GM18499 (cell line): Measurements from ENCODE around the gene SHH.
"Not testable (repeated sequence)": the region's sequence is repeated elsewhere in the genome, so short reads cannot be mapped to it uniquely, and the experiment has no call there.

ENCODE experiments used
- ATAC-seq: cut with Tn5 transposase; IDR thresholded peaks from one replicate; pipeline ENCODE4 v1.9.1; 2021; ENCODE audit warnings: moderate number of reproducible peaks; ENCODE audit not compliant: insufficient read depth, unreplicated experiment

The SHH gene

DNA sequence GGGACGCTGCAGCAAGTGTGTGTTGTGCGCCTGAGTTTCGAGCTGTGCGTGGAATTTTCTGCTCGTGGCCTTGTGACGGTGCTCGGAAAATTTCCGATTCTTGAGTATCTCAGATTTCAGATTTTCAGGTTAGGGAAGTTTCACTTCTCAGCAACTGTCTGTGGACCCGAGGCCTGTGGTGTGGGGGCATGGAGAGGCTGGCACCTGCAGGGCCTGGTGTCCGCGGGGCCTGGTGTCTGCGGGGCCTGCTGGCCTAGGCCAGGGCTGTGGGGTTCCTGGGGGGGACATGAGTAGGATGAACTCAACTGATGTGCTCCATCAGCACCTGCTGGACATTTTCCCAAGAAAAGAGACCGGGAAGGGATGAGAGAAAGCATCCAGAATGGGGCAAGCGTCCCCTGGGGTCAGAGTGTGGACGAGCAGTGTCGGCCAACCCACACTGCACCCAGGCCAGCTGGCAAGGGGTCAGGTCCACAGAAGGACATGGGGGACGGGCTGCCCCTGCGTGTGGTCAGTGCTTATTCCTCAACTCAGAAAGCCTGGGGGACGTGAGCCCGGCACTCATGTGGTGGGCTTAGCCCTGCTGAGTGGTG lies 31.3 kb upstream of the SHH start:
- ATAC-seq: no peak

DNA sequence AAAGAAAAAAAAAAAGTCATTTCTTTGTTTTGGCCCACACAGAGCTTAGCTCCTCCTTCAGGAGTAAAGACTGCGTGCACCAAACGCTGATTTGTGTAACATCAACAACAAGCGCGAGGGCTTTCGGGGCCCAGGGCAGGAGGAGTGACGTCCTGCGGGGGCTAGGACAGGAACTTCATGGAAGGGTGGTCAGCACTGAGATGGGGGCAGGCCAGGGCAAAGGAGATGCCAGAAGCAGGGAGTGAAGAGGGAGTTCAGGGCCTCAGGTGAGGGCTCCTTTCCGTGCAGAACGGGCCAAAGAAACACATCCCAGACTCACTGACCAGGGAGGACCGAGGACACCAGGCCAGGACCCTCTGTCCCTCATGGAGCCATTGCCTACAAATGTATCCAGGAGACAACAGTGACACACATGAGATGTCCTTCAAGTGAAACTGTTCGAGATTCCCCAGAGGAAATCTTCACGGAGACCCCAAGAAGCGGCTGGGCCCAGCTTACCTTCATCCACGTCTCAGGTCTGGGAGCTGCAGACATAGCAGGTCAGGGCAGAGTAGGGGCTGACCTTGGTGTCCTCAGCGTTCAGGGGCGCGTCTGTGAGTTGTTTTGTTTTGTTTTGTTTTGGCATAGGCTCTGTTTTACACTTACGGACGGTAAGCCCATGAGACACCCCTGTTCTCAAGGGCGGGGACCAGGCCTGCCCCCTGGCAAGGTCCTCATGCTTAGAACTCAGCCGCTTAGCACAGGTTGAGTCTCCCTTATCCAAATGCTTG lies 30.4 kb upstream of the SHH start:
- ATAC-seq: no peak

DNA sequence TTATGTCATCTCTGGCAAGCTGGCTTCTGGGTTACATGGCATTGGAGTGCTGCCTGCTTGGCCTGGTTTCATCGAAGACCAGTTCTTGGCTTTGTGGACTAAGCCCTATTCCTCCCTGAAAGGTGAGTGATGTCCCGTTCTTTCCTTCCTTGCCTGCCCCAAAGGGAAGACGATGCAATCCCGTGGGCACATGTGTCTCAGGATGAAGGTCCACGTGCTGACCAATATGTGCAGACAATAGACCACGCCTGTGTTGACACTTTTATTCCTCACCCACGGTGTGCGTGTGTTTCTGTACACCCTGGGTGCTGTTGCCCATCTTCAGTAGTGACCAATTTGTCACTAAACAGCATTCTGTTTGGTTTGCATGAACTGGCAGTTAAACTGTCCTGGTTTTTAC lies 28.6 kb upstream of the SHH start:
- ATAC-seq: no peak

DNA sequence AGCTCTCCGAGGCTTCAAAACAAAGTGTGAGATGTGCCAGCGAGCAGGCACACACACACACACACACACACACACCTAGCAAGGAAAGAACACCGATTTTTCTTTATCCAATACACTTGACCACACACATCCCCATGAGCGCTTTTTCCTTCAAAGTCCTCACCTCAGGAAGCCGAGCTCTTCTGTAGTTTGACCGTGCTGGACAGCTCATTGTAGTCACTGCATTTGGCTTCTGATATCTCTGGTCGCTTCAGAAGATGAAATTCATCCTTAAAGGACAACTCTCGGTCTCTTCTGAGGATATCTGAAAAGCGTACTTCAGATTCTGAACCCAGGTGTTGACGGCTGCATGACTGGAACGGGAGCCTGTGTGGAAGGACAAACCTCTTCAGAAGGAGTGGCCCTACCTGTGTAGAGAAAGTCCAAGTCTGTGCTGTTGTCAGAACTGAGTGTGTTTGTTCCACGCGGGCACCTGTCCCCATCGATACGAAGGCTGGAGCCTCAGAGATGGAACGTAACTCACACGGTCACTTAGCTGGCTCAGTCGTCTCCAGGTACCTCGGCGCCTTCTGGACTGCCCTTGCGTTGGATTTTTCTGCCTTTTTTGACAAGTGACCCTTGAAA lies 28.1 kb upstream of the SHH start:
- ATAC-seq: no peak

DNA sequence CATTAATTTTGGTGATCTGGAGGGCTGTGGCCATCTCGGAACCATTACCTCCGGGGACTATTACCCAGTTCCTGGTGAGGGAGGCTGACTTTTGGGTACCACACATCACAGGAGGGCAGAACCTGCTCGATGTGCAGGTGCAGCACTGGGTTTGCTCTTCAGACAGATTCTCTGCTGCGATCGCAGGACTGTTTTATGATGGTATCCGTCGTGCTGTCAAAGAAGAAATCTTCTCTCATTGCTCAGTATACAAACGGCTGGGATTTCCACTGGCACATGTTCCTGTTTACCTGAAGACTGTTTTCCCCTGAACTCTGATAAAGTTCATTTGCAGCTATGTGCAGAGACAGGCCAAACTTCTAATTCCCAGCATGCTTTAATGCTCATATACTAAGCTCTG lies 27.2 kb upstream of the SHH start:
- ATAC-seq: no peak

DNA sequence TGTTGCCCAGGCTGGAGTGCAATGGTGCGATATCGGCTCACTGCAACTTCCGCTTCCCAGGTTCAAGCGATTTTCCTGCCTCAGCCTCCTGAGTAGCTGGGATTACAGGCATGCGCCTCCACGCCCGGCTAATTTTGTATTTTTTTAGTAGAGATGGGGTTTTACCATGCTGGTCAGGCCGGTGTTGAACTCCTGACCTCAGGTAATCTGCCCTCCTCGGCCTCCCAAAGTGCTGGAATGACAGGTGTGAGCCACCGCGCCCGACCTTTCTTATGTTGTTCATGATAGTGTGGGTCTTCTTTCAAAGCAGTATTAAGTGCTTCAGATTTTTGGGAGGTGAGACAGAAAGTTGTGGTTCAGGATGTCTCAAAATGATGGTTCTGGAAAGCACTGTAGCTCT lies 26.0 kb upstream of the SHH start:
- not testable (repeated sequence) for ATAC-seq

DNA sequence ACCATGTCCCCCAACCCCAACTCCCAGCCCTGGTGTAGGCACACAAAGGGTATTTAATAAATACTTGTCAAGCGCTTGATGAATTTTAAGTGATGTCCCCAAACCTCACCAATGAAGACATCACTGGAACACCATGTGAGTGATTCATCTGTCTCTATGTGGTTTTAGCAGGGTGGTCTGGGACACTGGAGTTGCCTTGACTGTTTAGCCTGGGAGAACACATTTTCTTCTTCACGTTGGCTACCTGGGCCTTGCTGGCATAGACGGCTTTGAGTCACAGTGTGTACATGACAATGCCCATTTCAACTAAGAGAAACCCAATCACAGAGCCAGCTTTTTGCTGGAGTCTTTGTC lies 24.8 kb upstream of the SHH start:
- no peak for ATAC-seq

DNA sequence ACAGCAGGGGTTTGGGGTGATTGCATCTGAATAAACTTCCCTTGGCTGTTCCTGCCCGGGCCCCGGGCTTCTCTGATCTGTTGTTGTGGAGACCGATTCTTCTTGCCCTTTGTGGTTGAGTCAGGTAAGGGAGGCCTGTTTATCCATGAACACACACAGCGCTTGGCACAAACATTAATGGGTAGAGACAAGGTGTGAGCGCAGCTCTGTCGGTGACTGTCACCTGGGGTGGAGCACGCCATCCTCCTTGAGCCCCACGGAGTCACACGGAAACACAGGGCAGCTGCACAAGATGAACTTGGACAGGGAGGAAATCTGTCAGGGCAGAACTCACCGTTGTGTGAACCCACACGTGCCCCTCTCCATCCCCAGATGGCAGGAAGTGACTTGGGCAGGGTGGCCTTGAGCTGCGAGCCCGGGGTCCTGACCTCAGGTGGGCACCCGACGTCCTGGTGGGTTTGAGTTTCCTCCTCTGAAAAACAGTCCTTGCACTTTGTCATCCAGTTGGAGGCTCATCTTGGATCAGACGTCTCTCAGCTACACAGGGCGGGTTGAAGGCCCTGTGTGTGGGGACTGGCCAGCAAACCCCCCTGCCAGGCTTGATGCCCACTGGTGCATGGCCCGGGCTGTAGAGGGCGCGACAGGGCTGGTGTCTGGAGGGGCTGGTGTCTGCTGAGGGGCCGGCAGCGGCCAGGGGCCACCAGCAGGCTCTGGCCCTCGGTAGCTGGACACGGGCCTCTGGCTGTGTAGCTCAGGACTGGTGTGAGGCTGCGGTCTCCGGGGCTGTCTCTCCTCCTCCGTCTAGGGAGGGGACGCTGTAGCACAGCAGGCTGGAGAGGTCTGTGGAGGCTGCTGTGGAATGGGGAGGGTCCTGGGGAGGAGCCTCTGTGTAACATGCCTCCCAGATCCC lies 24.2 kb upstream of the SHH start:
- ATAC-seq: no peak

DNA sequence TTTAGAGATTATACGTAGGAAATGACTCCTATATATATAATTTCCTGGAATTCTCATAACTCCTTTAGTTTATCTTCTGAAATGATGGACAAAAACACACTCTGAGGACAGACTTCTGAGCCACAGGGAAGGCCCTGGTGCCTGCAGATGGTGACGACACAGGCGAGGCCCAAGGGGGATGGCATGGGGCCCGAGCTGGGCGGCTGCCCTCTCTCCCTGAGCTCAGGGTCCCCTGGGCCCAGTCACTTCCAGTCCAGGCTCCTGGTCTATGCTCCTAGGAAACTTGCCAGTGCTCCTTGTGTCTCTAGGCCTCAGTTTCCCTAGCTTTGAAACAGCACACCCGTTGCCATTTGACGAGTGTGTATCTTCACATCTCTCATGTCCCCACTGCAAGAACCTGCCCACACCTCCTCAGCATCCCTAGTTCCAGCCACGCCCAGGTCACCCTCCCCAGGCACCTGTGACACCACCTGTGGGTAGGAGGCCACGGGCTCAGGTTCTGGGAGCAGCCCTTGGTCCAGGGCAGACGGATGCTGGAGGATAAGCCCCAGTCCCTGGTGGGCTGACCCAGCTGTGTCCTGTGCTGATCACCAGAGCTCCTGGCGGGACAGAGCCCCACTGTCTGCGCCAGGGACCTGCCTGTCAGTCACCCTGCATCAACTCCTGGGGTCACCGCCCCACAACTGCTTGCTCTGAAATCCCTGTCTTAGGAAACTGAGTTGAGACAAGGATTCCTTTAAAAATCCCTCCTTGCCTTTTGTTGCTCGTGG lies 23.4 kb upstream of the SHH start:
- no peak for ATAC-seq

DNA sequence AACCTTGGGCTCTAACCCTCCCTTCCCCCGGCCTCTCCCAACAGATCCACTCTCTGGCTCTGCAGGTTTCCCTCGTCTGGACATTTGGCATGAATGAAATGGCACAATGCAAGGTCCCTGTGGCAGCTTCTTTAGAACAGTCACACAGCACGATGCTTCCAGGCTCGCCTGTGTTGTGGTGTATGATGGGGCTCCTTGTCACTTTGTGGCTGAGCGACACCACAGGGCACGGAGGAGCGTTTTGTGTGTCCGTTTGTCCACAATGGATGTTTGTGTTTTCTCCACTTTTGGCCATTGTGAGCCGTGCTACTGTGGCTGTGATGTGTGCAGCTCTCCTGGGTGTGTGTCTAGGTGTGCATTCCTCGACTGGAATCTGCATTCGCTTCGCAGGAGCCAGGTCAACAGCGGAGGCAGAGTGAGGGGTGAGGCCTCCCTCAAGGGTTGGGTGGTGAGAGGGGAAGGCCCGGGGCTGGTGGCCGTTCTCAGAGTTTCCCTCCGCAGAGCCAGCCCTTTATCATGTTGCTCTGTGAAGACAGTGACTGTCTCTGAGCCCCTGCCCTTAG lies 22.3 kb upstream of the SHH start:
- no peak for ATAC-seq

DNA sequence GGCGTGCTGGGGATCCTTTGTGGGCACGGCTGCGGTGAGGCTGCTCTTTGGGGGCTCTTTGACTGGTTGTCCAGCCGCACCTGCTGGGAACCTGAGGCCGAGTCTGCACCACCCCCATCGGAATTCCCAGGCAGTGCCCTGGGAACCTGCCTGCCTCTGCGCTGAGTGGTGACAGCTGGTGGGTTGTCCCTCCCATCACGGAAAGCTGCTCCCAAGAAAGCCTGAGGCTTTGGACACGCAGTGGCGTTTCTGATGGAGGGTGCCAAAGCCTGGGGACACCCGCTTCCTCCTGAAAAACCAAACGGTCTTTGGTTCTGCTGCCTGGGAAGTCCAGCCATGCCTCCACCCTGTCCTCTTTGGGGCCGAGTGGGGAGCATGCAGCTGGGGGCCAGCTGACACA lies 21.4 kb upstream of the SHH start:
- ATAC-seq: no peak

DNA sequence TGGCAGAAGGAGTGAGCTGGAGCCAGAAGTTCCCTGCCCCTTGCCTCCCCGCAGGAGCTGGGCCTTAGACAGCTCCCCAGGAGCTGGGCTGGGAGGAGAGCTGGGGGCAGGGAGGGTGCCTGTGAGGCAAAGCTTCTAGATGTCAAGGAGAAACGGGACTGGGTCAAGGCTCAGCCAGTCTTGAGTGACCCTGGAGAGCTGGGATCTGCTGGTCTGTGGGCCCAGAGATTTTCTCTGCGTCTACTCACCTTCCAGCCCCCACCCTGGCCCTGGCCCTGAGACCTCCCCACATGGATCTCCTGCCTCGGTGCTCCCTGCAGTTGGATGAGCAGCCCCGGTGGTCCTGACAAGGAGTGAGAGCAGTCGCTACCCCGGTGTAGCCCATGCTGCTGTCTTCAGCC lies 20.3 kb upstream of the SHH start:
- no peak for ATAC-seq

DNA sequence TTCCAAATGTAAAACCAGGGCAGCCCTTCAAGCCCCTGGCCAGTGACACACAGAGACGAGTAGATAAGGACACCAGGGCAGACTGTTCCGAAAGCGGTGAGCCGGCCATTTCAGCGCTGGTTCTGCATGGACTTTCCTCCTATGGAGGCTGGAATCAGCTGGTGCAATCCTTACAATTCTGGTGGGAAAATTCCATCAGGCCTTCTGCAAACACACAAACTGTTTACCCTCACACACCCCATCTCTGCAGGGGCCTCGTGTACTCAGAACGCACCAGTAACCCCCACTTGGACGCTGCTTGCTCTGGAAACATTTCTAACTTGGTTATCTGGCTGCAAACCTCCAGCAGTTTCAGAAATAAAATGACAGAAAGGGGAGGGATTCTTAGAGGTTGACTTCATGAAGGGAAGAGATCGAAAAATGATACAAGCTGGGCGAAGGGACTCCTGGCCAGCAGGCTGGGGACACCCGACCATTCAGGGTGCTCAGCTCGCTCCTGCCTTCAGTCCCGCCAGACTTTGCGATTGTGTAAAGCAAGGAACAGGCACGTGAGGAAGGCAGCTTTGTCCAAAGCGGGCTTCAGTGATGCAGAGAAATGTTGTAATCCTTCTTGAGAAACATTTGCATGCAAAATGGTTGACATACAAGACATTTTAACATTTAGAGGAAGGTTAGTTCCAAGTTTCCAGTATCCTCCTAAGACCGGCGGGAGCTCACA lies 19.7 kb upstream of the SHH start:
- ATAC-seq: no peak

DNA sequence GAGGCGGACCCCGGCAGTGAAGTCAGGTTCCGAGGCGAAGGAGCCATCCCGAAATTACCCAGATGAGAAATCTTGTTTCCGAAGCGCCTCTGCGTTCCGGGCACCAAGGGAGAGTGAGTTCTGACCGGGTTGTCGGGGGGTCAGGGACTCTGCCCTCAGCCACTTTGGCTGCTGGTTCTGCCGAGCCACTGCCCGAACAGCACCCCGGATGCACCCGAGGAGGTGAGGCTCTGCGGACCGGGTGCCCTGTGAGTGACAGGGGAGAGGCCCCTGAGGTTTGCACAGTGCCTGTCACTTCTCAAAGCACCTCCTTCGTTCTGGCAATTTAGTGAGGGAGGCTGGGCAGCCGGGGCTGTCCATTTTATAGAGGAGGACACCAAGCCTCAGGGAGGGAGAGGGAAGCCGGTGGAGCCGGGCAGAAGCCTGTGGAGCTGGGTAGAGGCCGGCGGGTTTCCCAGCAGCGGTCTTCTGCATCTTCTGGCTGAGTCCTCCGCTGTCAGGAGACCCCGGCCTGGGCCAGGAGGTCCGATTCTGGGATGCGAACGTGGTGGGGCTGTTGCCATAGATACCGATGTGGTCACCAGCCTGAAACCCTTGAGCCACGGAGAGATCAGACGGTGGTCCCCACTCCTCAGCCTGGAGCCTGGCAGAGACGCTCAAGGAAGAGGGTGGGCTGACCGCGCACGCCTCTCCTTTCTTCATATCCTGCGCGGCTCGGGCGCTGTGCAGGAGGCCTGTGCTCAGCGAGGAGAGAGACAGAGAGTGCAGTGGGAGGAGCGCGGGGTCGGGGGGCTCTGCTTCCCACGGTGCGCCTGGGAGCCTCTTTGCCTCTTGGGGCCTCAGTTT lies 18.9 kb upstream of the SHH start:
- ATAC-seq: no peak

DNA sequence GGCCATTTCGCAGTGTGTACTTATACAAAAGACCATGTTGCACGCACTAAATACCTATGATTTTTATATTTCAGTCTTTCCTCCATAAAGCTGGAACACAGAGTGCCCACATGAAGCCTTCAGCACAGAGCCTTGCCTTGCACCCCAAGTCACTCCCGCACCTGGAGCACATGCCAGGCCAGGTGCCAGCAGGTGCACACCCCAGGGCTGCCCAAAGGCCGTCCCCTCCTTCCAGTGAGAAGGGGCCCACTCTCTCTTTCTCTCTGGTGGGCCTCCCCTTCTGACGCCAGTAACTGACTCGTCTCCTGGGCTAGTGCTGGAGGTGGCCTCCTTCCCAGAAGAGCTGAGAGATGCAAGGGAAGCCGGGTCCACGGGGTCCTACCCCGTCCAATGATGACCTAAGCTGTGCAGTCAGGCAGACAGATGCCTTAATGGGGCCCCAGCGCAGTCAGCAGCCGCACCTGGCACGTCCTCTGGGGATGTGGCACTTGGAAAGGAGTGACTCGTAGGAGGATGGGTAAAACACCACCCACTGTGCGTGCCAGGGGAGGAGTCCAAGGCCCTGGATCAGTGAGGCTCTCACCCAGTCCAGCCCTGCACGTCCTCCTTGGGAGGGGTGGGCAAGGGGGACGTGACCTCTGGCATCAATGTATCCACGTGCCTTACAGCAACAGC lies 17.7 kb upstream of the SHH start:
- no peak for ATAC-seq

DNA sequence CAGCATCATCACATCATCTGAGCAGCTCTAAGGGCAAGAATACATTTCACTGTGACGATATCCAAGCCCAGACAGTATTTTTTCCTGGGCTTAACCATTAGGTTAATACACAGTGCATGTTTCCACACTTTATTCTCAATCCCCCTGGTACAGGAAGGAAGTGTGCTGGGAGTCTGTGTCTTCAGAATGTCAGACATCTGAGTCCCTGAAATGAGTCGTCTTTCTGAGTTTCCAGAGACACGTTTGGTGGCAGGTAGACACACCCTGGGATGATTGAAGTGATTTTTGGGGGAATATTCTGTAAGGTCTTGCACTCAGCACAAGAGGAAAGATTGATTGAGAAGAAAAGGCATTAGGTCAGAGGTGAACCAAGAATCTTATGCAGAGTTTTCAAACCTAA lies 13.1 kb upstream of the SHH start:
- ATAC-seq: no peak

DNA sequence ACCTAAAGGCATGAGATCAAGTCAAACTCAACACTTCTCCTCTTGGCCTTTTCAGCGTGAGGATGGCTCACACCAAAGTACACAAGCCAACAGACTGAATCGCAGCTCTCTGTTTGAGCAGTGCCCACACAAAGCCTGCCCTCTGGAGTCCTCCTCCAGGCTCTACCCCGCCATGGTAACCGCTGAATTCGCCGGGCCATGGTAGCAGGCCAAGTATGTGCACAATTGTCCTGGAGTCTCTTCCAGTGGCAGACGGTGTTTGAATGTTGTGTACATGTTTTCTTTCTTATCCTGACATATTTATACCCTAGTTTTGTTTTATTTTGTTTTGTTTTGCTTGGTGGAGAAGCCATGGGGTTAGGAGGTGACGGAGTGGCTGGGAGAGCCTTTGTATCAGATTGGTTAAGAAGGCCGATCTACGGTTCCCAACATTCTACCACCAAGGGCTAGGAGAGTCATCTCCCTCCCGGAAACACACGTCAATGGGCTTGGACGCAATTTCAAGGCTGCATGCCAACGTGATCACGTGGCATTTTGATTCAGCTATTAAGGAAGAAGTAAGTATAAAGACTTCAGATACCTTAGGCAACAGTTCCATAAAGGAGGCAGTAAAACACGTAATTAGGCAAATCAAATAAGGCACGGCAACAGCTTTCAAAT lies 12.1 kb upstream of the SHH start:
- no peak for ATAC-seq
